ENCODE data around the gene ADRM1. TPM values are rescaled to one million over a fixed set of nuclear protein-coding genes. Genes with fewer than 3 reads are reported as not detected.
A peak's percentile ranks its signal among the peaks of the same experiment; 100 is the strongest.

ADRM1 gene
- total RNA-seq, 4 donors from 2014 or later: 127 to 184 (median 173) TPM

- peaks cover 12 to 28% (median 22%) of the 10 kb centered on the region in 4 donors for H3K36me3 ChIP-seq
- no peaks in the 10 kb centered on the region for H3K27me3 ChIP-seq
- no peak for DNase-seq (ENCODE audit: extremely low spot score)
- no peaks in the 10 kb centered on the region for H3K9me3 ChIP-seq
- WGBS: 21% methylated on average over 13 of the region's 29 CpGs
- H3K4me3 ChIP-seq: peak overlapping the region; percentile 29 to 41 (median 35)
- no peak for TF ChIP-seq POLR2A (IDR thresholded peaks at IDR 0.05; ENCODE audit: low read depth)
- no peak for TF ChIP-seq POLR2AphosphoS5 (IDR thresholded peaks at IDR 0.05)
- TF ChIP-seq EP300 (IDR thresholded peaks at IDR 0.05): no peak
- TF ChIP-seq CTCF (IDR thresholded peaks at IDR 0.05): no peak
- H3K27ac ChIP-seq (replicated peaks in 1 of 4): peak overlapping the region; percentile 93 to 97 (median 93)
- peaks cover 79 to 90% (median 88%) of the 10 kb centered on the region in 4 donors for H3K4me1 ChIP-seq
- intact Hi-C loops (cut with DNase I): no loop called here
Observed at GRCh38 chr20:62355878-62356588, 53.2 kb downstream of the ADRM1 start.

GRCh38 chr20:62356589-62357186 is 53.9 kb downstream of the ADRM1 start:
- H3K36me3 ChIP-seq: peaks cover 7 to 25% (median 16%) of the 10 kb centered on the region in 4 donors
- intact Hi-C loops (cut with DNase I): no loop called here
- DNase-seq (ENCODE audit: extremely low spot score): no peak
- peak overlapping the region; percentile 29 to 41 (median 35) for H3K4me3 ChIP-seq
- peaks cover 86 to 96% (median 94%) of the 10 kb centered on the region in 4 donors for H3K4me1 ChIP-seq
- no peaks in the 10 kb centered on the region for H3K27me3 ChIP-seq
- no peaks in the 10 kb centered on the region for H3K9me3 ChIP-seq
- 8% methylated on average over 2 of the region's 17 CpGs for WGBS
- H3K27ac ChIP-seq (replicated peaks in 1 of 4): peak overlapping the region; percentile 93 to 97 (median 93)
- TF ChIP-seq POLR2AphosphoS5 (IDR thresholded peaks at IDR 0.05): no peak
- TF ChIP-seq EP300 (IDR thresholded peaks at IDR 0.05): no peak
- no peak for TF ChIP-seq POLR2A (IDR thresholded peaks at IDR 0.05; ENCODE audit: low read depth)
- TF ChIP-seq CTCF (IDR thresholded peaks at IDR 0.05): no peak

DNA sequence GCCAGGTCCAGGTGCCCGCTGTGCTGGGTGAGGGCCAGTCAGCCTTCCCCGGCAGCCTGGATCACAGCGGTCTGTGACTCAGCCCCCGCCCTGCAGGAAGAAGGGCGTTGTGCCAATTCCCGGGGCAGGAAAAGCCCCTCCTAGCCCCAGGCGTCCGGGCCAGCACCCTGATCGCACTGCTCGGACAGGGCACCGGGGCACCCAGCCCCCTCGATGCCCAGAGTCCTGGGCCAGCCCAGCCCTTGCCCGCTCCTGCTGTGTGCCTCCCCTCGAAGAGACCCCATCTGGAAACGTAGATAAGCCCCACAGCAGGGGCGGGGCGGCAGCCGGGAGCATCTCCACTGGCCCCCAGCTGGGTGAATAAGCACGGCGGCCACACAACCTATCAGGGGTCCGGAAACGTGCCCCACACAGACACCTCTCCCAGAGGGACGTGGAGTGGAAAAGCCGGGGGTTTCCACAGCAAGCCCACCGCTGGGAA is 54.4 kb downstream of the ADRM1 start:
- peak; percentile 58 to 66 for TF ChIP-seq POLR2AphosphoS5 (IDR thresholded peaks at IDR 0.05)
- TF ChIP-seq CTCF (IDR thresholded peaks at IDR 0.05): no peak
- no peak for TF ChIP-seq EP300 (IDR thresholded peaks at IDR 0.05)
- WGBS: 10% methylated on average over 18 of the region's 25 CpGs
- Histone ChIP-seq H3K4me3 (peak overlapping the region; percentile 29 to 41 (median 35)), H3K27me3 (no peaks in the 10 kb centered on the region), H3K4me1 (peaks cover 91 to 98% (median 97%) of the 10 kb centered on the region in 4 donors), H3K9me3 (no peaks in the 10 kb centered on the region), H3K27ac (replicated peaks in 1 of 4) (peak overlapping the region; percentile 93 to 97 (median 93)), H3K36me3 (peaks cover 1 to 25% (median 16%) of the 10 kb centered on the region in 4 donors)
- DNase-seq (ENCODE audit: extremely low spot score): no peak
- intact Hi-C loops (cut with DNase I): no loop called here

- intact Hi-C loops (cut with DNase I): no loop called here
- TF ChIP-seq EP300 (IDR thresholded peaks at IDR 0.05) (no peak), POLR2AphosphoS5 (IDR thresholded peaks at IDR 0.05) (no peak), POLR2A (IDR thresholded peaks at IDR 0.05; ENCODE audit: low read depth) (no peak), CTCF (IDR thresholded peaks at IDR 0.05) (no peak)
- Histone ChIP-seq H3K4me3 (peak overlapping the region; percentile 29 to 41 (median 35)), H3K4me1 (peaks cover 92 to 98% (median 97%) of the 10 kb centered on the region in 4 donors), H3K36me3 (peaks cover 0 to 23% (median 14%) of the 10 kb centered on the region in 4 donors), H3K27me3 (no peaks in the 10 kb centered on the region), H3K9me3 (no peaks in the 10 kb centered on the region), H3K27ac (replicated peaks in 1 of 4) (peak overlapping the region; percentile 93 to 97 (median 93))
- no peak for DNase-seq (ENCODE audit: extremely low spot score)
- WGBS: 41% methylated on average over 7 of the region's 7 CpGs
Observed at GRCh38 chr20:62357681-62358080, 54.9 kb downstream of the ADRM1 start.

Other genes with a start within 250 kb of the ADRM1 start
- gene TAF4, start 237.1 kb upstream of the ADRM1 start, total RNA-seq: 10 to 100 TPM; 12.0 to 19.9 (median 16.2) TPM
- gene LSM14B, start 180.5 kb upstream of the ADRM1 start, total RNA-seq: 10 to 100 TPM; 24.9 to 38.8 (median 32.4) TPM
- gene PSMA7, start 159.6 kb upstream of the ADRM1 start, total RNA-seq: 100 to 1,000 TPM; 261 to 349 (median 304) TPM
- 10 to 100 TPM in 2 of 4 donors, 1 to 10 TPM in 2; 9.1 to 13.3 (median 10.8) TPM for gene SS18L1, start 159.2 kb upstream of the ADRM1 start, total RNA-seq
- 10 to 100 TPM; 21.6 to 26.5 (median 26.0) TPM for gene MTG2, start 120.0 kb upstream of the ADRM1 start, total RNA-seq
- not detected for gene HRH3, start 82.7 kb upstream of the ADRM1 start, total RNA-seq
- gene OSBPL2, start 64.5 kb upstream of the ADRM1 start, total RNA-seq: 10 to 100 TPM; 34.5 to 52.7 (median 44.2) TPM
- gene LAMA5, start 64.3 kb downstream of the ADRM1 start, total RNA-seq: 100 to 1,000 TPM in 3 of 4 donors, 10 to 100 TPM in 1; 70.1 to 257 (median 150) TPM
- gene RPS21, start 84.1 kb downstream of the ADRM1 start, total RNA-seq: 1,000 to 10,000 TPM in 2 of 4 donors, 100 to 1,000 TPM in 2; 581 to 2,787 (median 1,391) TPM
- gene CABLES2, start 104.3 kb downstream of the ADRM1 start, total RNA-seq: 1 to 10 TPM; 2.0 to 6.9 (median 4.1) TPM
- gene RBBP8NL, start 124.5 kb downstream of the ADRM1 start, total RNA-seq: not detected
- gene GATA5, start 173.0 kb downstream of the ADRM1 start, total RNA-seq: under 1 TPM in 3 of 4 donors, not detected in 1; 0.33 to 0.78 (median 0.46) TPM

Measured in esophagus muscularis mucosa (tissue), 4 donors.